Measurements from ENCODE around the gene MST1. TPM values are rescaled to one million over a fixed set of nuclear protein-coding genes. Genes with fewer than 3 reads are reported as not detected.

Gene MST1
- total RNA-seq, 8 experiments from 2014 or later = 7.7 to 59.9 (median 26.0) TPM

DNA sequence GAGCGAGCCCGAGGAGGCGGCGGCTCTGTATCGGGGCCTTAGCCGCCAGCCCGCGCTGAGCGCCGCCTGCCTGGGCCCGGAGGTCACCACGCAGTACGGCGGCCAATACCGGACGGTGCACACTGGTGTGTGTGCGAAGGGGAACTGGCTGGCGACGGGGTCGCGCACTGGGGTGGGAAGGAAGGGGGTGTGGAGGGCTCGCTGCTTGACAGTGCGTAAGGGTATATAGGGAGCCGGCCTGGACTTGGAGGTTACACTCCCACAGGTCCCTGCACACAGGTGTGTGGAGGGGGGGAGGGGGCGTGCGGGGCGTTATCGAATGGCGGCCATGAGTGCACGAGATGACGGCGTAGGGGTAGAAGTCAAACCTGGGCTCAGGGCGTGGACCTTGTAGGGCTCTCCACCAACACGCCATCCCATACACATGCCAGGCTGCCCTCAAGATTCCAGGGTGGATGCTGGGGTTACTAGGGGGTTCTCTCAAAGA, 14.7 kb downstream of the MST1 start:
- WGBS, 10 experiments = no CpG with 5 or more reads among the region's 34 CpGs
- H3K27ac ChIP-seq = peak overlapping the region; percentile 92 to 94
- peak overlapping the region; percentile 60 to 95 (median 82) for H3K4me3 ChIP-seq
- H3K4me1 ChIP-seq (replicated peaks in 1 of 2) = peaks cover 6 to 7% of the 10 kb centered on the region in 2 donors
- ATAC-seq (replicated peaks in 6 of 8) = peak; percentile 21 to 42 (median 34)
- in situ Hi-C loops (cut with MboI; ENCODE audit: low pct_unique_long_range_greater_than_20kb in 2 of 9, low sequenced_read_pairs in 9 of 9, unreplicated experiment in 9 of 9) = loop anchor here in 2 of 9 experiments (10.0 kb wide), 1 partner anchor 130 kb away; no protein-coding TSS in a partner anchor

DNA sequence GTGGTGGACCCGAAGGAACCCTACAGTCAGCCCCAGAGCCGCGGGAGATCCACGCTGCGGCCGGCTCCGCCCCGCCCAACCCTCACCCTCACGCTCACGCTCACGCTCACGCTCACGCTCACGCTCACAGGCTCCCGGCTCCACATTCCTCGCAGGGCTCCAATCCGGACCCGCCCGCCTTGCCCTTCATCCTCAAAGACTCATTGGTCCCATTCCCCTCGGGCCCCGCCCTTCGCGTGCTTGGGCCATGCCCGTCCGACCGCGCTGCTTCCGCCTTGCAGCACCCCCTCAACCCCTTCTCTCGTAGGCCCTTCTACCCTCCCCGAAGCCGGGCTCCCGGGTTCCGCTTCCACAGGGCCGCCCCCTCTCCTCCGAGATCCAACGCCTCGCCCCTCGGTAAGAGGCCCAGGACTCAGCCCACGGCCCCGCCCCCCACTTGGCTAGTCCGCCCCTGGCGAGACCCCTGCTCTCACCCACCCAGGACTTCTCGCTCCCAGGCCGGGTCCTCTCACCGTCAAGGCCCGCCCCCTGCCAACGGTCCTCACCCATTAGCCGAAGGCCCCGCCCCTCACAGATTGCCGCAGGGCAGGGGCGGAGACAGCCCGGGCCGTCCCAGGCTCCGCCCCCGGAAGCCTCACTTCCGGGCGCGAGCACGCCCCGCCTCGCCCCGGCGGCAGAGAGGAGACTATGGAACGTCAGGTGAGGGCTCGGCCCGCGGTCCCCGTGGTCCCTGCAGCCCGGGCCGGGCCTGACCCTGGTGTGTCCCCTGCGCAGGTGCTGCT, 15.4 kb downstream of the MST1 start, which contains the start of gene APEH:
TSS of gene APEH (plus strand) at position 637 of the 782 bp plus-strand sequence. CDS start at position 688, 51 bp downstream.
- ATAC-seq (replicated peaks in 6 of 8) = peak; percentile 87 to 92 (median 88)
- H3K27ac ChIP-seq = peak within 1 kb of the TSS; percentile 92 to 94
- WGBS, 10 experiments = 0% methylated on average over 4 to 5 of the region's 71 CpGs; no CpG with 5 or more reads in 8 of the 10 experiments
- H3K4me3 ChIP-seq = peak within 1 kb of the TSS; percentile 60 to 95 (median 82)
- in situ Hi-C loops (cut with MboI; ENCODE audit: low pct_unique_long_range_greater_than_20kb in 2 of 9, low sequenced_read_pairs in 9 of 9, unreplicated experiment in 9 of 9) = loop anchor here in 2 of 9 experiments (10.0 kb wide), 1 partner anchor 129 kb away; no protein-coding TSS in a partner anchor
- peaks cover 6 to 7% of the 10 kb centered on the region in 2 donors for H3K4me1 ChIP-seq (replicated peaks in 1 of 2)

DNA sequence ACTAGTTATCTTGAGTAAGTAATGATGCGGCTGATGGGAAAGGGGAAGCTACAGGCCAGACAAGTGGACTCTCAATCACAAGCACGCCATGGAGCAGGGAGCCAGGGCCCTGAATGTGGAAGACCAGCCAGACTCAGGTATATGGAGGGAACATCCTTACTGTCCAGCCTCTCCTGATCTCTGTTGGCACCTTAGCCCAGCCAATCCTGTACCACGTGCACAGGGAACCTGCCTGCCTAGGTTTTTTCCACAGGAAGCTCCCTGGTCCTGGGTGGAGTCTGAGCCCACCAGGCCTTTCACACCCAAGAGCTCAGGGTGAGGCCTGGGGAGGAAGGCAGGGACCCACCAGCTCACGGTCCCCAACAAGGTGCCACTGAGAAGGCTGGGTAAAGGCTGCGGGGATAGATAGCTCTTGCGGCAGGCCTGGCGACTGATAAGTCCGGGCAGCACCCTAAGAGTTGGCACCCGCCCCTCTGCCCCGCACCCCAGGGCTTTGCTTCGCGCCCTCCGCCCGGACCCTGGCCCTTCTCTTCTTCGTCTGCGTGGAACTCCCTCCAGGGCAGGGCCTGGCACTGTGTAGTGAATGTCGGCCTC, 16.1 kb downstream of the MST1 start:
- Histone ChIP-seq H3K27ac (peak overlapping the region; percentile 92 to 94), H3K4me1 (replicated peaks in 1 of 2) (peaks cover 6 to 7% of the 10 kb centered on the region in 2 donors), H3K4me3 (peak overlapping the region; percentile 60 to 95 (median 82))
- WGBS, 10 experiments = 0 to 100% (median 93%) methylated on average over 1 to 2 of the region's 17 CpGs; no CpG with 5 or more reads in 7 of the 10 experiments
- no peak for ATAC-seq (replicated peaks in 6 of 8)
- in situ Hi-C loops (cut with MboI; ENCODE audit: low pct_unique_long_range_greater_than_20kb in 2 of 9, low sequenced_read_pairs in 9 of 9, unreplicated experiment in 9 of 9) = loop anchor here in 2 of 9 experiments (10.0 kb wide), 1 partner anchor 128 kb away; no protein-coding TSS in a partner anchor

DNA sequence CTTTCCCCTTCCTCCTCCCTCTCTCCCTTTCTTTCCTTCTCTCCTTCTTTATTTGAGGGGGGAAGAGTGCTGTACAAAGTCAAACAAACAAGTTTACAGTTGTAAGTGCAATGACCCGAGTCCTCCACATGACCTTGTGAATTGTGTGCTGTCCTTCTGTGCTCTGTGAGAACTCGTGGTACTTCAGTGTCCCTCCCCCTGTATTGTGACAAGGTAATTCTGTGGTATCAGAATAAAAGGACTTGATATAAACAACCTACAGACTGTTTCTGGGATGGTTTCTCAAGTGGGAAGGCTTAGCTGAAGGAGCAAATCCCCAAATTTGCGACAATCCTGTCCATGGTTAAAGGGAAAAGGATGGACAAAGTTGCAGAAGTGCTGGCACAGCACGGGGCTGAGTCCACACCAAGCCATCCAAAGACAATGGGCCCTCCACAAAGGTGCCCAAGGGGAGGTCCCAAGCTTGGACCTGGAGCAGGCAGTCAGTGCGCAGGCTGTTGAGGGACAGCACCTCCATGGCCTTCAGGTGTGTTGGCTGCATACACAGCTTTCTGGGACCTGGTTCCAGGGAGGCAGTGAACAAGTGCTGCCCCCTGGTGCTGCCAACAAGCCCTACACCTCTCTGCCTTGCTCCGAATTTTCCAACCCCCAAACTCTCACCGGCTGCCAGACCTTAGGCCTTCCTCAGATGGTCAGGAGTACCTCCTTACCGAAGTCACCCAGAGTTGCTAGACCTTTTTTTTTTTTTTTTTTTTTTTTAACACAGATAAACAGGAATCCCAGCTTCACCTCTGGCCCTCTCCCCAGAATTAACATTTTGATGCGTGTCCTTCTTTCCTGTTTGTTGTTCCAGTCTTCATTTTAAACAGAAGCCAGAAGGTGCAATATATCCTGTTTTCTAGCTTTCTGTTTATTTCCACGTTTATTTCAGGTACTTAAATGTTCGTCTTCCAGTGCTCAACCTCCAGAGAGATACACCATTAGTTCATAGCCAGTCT, 17.7 kb downstream of the MST1 start:
- ATAC-seq (replicated peaks in 6 of 8) = no peak
- WGBS, 10 experiments = 0 to 55% (median 27%) methylated on average over 3 to 11 of the region's 11 CpGs
- H3K27ac ChIP-seq = no peak overlapping the region
- peaks cover 6 to 7% of the 10 kb centered on the region in 2 donors for H3K4me1 ChIP-seq (replicated peaks in 1 of 2)
- no peak overlapping the region for H3K4me3 ChIP-seq
- in situ Hi-C loops (cut with MboI; ENCODE audit: low pct_unique_long_range_greater_than_20kb in 2 of 9, low sequenced_read_pairs in 9 of 9, unreplicated experiment in 9 of 9) = loop anchor here in 2 of 9 experiments (10.0 kb wide), 1 partner anchor 127 kb away; no protein-coding TSS in a partner anchor

DNA sequence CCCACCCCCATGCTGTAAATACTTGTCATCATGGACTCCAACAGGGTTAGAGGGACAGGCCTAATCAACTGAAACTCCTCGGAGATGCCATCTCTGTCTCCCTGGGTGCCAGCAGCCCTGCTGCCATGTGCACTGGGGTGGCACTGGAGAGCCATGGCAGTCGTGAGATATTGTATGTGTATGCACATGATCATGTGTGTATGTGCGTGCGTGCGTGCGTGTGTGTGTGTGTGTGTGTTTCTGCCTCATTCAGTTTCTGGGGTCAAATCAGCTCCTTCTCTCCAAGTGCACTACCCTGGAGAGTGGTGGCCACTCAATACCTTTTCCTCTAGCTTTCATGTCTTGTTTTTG, 18.4 kb downstream of the MST1 start:
- H3K4me1 ChIP-seq (replicated peaks in 1 of 2) = peaks cover 6 to 7% of the 10 kb centered on the region in 2 donors
- 71 to 100% (median 90%) methylated on average over 1 to 6 of the region's 6 CpGs; no CpG with 5 or more reads in 6 of the 10 experiments for WGBS, 10 experiments
- ATAC-seq (replicated peaks in 6 of 8) = no peak

DNA sequence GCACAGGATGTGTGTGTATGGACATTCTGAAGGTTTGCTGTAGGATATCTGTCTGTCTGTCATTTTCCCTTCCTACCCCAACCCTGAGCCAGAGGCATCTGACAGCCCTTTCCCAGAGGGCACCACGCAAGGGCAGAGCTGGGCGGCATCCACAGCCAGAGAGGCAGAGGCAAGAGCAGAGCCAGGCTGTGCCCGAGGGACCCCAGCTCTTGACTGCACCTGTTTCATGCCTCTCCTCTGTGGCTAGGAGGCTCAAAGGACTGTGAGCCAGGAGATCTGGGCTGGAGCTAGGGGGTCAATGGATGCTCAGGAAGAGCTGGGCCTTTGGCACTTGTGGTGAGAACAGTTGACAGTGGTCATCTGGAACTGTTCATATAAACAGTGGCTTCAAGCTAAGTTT, 19.9 kb downstream of the MST1 start:
- no peak overlapping the region for H3K27ac ChIP-seq
- WGBS, 10 experiments = 67 to 100% (median 80%) methylated on average over 1 of the region's 3 CpGs; no CpG with 5 or more reads in 7 of the 10 experiments
- H3K4me3 ChIP-seq = no peak overlapping the region
- H3K4me1 ChIP-seq (replicated peaks in 1 of 2) = peaks cover 3% of the 10 kb centered on the region in 2 donors
- no peak for ATAC-seq (replicated peaks in 6 of 8)
- in situ Hi-C loops (cut with MboI; ENCODE audit: low pct_unique_long_range_greater_than_20kb in 2 of 9, low sequenced_read_pairs in 9 of 9, unreplicated experiment in 9 of 9) = no loop called here

More for the DNA sequence above, 18.4 kb downstream of the MST1 start:
- Histone ChIP-seq H3K4me3 (no peak overlapping the region), H3K27ac (no peak overlapping the region)
- in situ Hi-C loops (cut with MboI; ENCODE audit: low pct_unique_long_range_greater_than_20kb in 2 of 9, low sequenced_read_pairs in 9 of 9, unreplicated experiment in 9 of 9) = loop anchor here in 2 of 9 experiments (10.0 kb wide), 1 partner anchor 126 kb away; no protein-coding TSS in a partner anchor

DNA sequence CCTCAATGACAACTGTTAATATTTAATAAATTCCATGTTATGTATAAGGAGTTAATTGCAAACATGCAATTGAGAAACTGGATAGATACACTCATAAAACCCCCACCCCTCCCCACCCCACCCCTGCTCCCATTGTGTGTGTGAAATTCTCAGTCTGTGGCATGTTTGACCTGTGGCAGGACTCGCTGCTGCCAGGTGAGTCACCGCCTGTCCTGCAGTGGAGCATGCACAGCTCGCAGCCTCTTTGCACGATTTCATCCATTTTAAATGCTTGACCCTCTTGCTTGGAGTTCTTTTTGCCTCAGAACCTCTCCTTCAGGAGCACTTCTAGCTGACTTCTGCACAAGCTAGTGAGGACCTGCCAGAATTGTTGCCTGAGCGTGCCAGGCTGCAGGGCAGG, 20.4 kb downstream of the MST1 start:
- WGBS, 10 experiments = 15 to 100% (median 97%) methylated on average over 1 to 4 of the region's 5 CpGs; no CpG with 5 or more reads in 6 of the 10 experiments
- Histone ChIP-seq H3K27ac (no peak overlapping the region), H3K4me3 (no peak overlapping the region), H3K4me1 (replicated peaks in 1 of 2) (peaks cover 3% of the 10 kb centered on the region in 2 donors)
- in situ Hi-C loops (cut with MboI; ENCODE audit: low pct_unique_long_range_greater_than_20kb in 2 of 9, low sequenced_read_pairs in 9 of 9, unreplicated experiment in 9 of 9) = no loop called here
- ATAC-seq (replicated peaks in 6 of 8) = no peak

DNA sequence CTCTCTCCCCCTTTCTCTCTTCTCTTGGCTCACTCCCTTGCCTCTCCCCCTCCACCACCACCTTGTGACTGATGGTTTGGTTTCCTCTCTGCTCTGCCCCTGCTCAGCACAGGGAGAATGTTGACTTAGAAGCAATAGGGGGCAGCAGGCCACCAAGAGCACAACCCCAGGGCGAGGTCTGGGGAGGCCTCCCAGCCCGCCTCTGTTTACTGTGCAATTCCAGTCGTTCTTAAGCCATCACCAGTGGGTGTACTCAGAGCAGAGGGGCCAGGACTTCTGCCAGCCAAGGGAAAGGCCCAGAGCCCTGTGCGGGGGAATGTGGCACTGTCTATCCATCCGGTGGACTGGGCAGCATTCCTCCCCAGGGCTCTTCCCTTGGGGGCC, 20.9 kb downstream of the MST1 start:
- WGBS, 10 experiments = 13 to 68% (median 63%) methylated on average over 1 to 3 of the region's 5 CpGs; no CpG with 5 or more reads in 5 of the 10 experiments
- in situ Hi-C loops (cut with MboI; ENCODE audit: low pct_unique_long_range_greater_than_20kb in 2 of 9, low sequenced_read_pairs in 9 of 9, unreplicated experiment in 9 of 9) = no loop called here
- Histone ChIP-seq H3K4me3 (no peak overlapping the region), H3K4me1 (replicated peaks in 1 of 2) (peaks cover 3% of the 10 kb centered on the region in 2 donors), H3K27ac (no peak overlapping the region)
- peak in 3 of 8 experiments; percentile 4 to 35 (median 18) for ATAC-seq (replicated peaks in 6 of 8)

DNA sequence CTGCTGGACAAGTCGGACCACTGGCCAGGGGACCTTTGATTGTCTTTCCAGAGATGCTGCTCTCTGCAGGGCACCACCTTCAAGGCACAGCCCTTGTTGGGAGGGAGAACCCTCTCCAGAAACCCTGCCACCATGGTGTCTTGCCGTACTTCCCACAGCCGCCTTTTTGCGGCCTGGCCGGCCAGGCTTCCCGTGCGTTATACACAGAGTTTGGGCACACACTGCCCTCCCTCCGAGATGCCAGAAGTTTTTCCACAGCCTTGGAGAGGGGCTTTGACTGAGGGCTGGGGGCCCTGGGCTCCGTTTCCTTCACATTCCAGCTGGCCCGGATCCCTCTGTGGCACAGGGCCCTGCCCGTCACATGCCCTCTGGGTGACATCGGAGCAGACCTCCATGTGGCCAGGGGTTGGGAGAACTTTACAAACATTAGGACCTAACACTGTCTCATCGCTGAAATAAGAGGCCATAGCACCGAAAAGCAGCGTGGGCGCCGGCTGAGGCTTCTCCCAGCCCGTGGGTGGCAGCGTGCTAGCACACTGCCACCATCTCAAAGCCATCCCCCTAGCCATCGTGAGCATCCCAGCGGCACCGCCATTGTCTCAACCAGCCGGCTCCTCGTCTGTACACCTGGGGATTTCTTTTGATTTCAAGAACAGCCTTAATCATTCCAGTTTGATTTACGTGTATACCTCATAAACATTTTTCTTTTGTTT, 21.4 kb downstream of the MST1 start:
- no peak for ATAC-seq (replicated peaks in 6 of 8)
- no peak overlapping the region for H3K4me3 ChIP-seq
- in situ Hi-C loops (cut with MboI; ENCODE audit: low pct_unique_long_range_greater_than_20kb in 2 of 9, low sequenced_read_pairs in 9 of 9, unreplicated experiment in 9 of 9) = no loop called here
- WGBS, 10 experiments = 50 to 84% (median 80%) methylated on average over 1 to 16 of the region's 25 CpGs; no CpG with 5 or more reads in 2 of the 10 experiments
- no peaks in the 10 kb centered on the region for H3K4me1 ChIP-seq (replicated peaks in 1 of 2)
- H3K27ac ChIP-seq = no peak overlapping the region

DNA sequence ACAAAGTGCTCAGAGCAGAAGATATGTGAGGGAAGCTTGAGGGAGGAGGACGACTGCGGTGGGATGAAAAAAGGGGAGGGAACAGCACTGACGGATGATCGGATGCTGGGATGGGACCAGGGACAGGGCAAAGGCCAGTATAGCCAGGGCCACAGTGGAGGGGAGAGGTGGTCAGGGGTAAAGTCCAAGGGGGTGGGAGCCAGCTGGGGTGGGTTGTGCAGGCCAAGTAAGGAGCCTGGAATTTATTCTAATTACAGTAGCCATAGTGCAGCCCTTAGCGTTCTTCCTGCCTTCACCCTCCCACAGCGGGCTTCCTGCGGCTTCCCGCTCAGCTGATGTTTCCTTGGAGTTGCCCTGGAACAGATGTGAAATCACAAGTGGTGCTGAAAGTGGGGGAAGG, 22.7 kb downstream of the MST1 start:
- Histone ChIP-seq H3K4me3 (no peak overlapping the region), H3K4me1 (replicated peaks in 1 of 2) (no peaks in the 10 kb centered on the region), H3K27ac (no peak overlapping the region)
- in situ Hi-C loops (cut with MboI; ENCODE audit: low pct_unique_long_range_greater_than_20kb in 2 of 9, low sequenced_read_pairs in 9 of 9, unreplicated experiment in 9 of 9) = no loop called here
- ATAC-seq (replicated peaks in 6 of 8) = peak in 3 of 8 experiments; percentile 27 to 58 (median 39)
- WGBS, 10 experiments = 0 to 66% (median 28%) methylated on average over 2 to 8 of the region's 8 CpGs; no CpG with 5 or more reads in 4 of the 10 experiments

DNA sequence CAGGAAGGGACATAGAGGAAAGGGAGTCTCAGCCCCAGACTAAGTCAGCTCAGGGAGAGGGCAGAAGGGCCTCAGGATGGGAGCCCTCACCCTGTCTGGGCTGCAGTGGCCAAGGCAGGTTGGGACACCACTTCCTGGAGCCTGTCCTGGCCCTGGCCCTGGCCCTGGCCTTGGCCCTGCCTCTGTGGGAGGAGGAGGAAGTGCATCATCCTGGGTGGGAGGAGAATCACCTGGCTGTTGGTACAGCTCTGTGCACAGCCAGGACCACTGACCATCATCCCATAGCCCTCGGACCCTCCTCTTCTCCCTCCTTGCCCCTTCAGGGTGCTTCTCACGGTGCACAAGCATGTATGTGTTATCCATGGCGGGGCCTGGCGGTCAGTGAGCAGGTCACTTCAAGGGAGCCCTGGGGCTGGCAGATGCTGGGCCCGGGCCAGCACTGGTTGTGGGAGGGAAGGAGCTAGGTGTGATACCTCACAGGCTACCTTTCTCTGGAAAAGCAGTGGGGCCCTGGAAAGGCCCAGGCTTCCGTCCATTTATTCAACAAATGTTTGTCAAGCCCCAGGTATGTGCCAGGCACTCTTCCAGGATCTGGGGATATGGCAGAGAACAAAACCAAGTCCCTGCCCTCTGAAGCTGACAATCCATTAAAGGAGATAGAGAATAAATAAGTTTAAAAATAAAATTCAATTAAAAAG, 23.3 kb downstream of the MST1 start:
- Histone ChIP-seq H3K4me1 (replicated peaks in 1 of 2) (no peaks in the 10 kb centered on the region), H3K27ac (no peak overlapping the region), H3K4me3 (no peak overlapping the region)
- in situ Hi-C loops (cut with MboI; ENCODE audit: low pct_unique_long_range_greater_than_20kb in 2 of 9, low sequenced_read_pairs in 9 of 9, unreplicated experiment in 9 of 9) = no loop called here
- WGBS, 10 experiments = 57 to 100% (median 85%) methylated on average over 1 to 3 of the region's 6 CpGs; no CpG with 5 or more reads in 6 of the 10 experiments
- no peak for ATAC-seq (replicated peaks in 6 of 8)
